Measurements from ENCODE around the gene SCAF8.
"Not testable (repeated sequence)": the region's sequence is repeated elsewhere in the genome, so short reads cannot be mapped to it uniquely, and the experiment has no call there.

Gene SCAF8

GRCh38 chr6:154733183-154733625 lies at the start of gene SCAF8:
Gene SCAF8 (plus strand): TSS chr6:154733416. CDS start chr6:154733901, 485 bp downstream.
- DNase-seq = peak; percentile 74 to 80

GRCh38 chr6:154683756-154684523 lies 49.3 kb upstream of the SCAF8 start:
- peak; percentile 77 to 82 for DNase-seq

GRCh38 chr6:154686162-154686561 lies 47.1 kb upstream of the SCAF8 start:
- DNase-seq = no peak

GRCh38 chr6:154689493-154690255 lies 43.5 kb upstream of the SCAF8 start:
- no peak for DNase-seq

GRCh38 chr6:154690857-154691256 lies 42.4 kb upstream of the SCAF8 start:
- DNase-seq = no peak

- DNase-seq = no peak
These were observed 36.6 kb upstream of the SCAF8 start for GRCh38 chr6:154696661-154697060.

- no peak for DNase-seq
These were observed 30.1 kb upstream of the SCAF8 start for GRCh38 chr6:154703124-154703523.

- no peak for DNase-seq
These were observed 27.6 kb upstream of the SCAF8 start for GRCh38 chr6:154705471-154706113.

- DNase-seq = no peak
These were observed 26.8 kb upstream of the SCAF8 start for GRCh38 chr6:154706389-154706788.

- DNase-seq = no peak
These were observed 23.6 kb upstream of the SCAF8 start for GRCh38 chr6:154709621-154710020.

- no peak for DNase-seq
These were observed 22.5 kb upstream of the SCAF8 start for GRCh38 chr6:154710689-154711088.

GRCh38 chr6:154715446-154715845 lies 17.8 kb upstream of the SCAF8 start:
- DNase-seq = peak; percentile 28 to 37

- not testable (repeated sequence) for DNase-seq
These were observed 16.9 kb upstream of the SCAF8 start for GRCh38 chr6:154716350-154716749.

GRCh38 chr6:154719433-154719832 lies 13.8 kb upstream of the SCAF8 start:
- no peak for DNase-seq

- no peak for DNase-seq
These were observed 13.4 kb upstream of the SCAF8 start for GRCh38 chr6:154719854-154720253.

- DNase-seq = no peak
These were observed 11.8 kb upstream of the SCAF8 start for GRCh38 chr6:154721460-154721859.

GRCh38 chr6:154726887-154727286 lies 6.3 kb upstream of the SCAF8 start:
- no peak for DNase-seq

GRCh38 chr6:154731296-154732218 lies 1.7 kb upstream of the SCAF8 start:
- no peak for DNase-seq

GRCh38 chr6:154732538-154733182 lies 556 bp upstream of the SCAF8 start:
- peak in 1 of 2 experiments; percentile 58 for DNase-seq

- peak; percentile 89 to 93 for DNase-seq
These were observed 588 bp downstream of the SCAF8 start for GRCh38 chr6:154733626-154734382.

GRCh38 chr6:154736618-154737259 lies 3.5 kb downstream of the SCAF8 start:
- peak; percentile 77 to 78 for DNase-seq

Data from AML-193 (cell line).